Measurements from ENCODE around the gene ITIH3.
A peak's percentile ranks its signal among the peaks of the same experiment; 100 is the strongest.

ITIH3 gene

GRCh38 chr3:52845691-52846431 is 51.3 kb downstream of the ITIH3 start:
- no peak for DNase-seq (ENCODE audit: low spot score)

- no peak for DNase-seq (ENCODE audit: low spot score)
Measured at GRCh38 chr3:52846432-52846965, 51.9 kb downstream of the ITIH3 start.

- no peak for DNase-seq (ENCODE audit: low spot score)
Measured at GRCh38 chr3:52847241-52847640, 52.6 kb downstream of the ITIH3 start.

GRCh38 chr3:52847726-52848125 is 53.1 kb downstream of the ITIH3 start:
- DNase-seq (ENCODE audit: low spot score) = no peak

DNA sequence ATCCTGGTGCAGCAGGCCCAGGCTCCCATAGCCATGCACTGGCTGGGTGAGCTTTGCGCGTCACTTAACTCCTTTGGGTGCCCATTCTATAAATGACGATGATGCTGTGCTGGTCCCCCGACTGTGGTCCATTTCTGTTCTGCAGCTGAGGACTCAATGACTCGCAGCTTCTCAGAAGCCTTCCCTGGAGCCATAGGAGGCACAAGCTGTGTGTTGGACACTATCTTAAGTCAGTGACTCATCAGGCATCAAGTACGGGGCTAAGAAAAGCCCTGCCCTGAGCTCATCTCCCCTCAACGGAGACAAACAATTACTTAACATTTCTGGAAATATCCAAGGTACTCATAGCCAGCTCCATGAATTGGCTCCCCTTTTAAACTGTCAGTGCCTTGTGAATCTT is 54.0 kb downstream of the ITIH3 start:
- DNase-seq (ENCODE audit: low spot score) = no peak

DNA sequence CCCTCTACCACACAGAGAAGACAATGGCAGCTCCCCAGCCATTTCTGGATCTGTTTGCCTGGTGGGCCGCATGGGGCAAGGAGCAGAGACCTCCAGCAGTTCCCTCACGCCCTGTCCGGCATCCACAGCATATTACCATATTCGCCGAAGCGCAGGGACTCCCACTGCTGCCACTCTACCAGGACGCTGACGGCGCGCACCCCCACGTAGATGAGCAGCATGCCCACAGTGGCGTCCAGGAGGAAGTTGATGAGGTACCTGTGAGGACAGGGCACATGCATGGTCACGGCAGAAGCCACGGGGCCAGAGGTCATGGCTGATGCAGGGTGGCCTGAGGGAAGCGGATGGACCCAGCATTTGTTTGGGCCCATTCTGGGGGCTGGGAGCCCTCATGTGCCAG is 55.1 kb downstream of the ITIH3 start:
- DNase-seq (ENCODE audit: low spot score) = no peak

GRCh38 chr3:52851348-52851747 is 56.8 kb downstream of the ITIH3 start:
- peak; percentile 39 for DNase-seq (ENCODE audit: low spot score)

DNA sequence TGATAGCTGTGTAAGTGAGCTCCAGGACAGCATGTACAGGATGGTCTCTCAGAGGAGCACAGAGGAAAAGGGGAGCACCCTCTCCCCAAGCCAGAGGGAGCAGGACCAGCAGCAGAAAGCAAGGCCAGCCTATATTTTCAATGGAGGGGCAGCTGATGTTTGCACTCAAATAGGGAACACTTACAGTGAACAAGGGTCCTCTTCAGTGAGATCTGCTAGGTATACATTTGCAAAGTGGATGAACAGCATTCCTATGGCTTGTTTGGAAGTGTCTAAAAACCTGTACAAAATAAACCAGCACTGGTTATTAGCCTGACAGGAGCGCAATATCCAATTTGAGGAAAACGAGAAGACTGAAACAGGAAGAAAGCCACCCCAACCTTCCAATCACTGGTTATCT is 57.8 kb downstream of the ITIH3 start:
- DNase-seq (ENCODE audit: low spot score) = no peak

DNA sequence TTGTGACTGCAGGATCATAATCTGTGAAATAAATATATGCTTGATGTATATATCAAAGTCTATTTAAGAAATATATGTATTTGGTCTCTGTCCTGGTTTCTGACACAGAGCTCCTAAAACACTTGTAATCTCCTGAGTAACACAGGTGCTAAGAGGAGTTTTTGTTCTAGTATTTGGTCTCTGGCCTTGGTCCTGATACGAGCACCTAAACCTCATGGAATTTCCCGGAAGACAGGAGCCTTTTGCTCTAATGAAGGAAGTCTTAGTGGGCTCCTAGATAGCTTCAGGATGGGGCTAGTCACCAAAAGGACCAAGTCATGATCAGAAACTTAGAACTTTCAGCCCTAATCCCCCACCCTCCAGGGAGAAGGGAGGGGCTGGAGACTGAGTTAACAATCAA is 59.4 kb downstream of the ITIH3 start:
- no peak for DNase-seq (ENCODE audit: low spot score)

- DNase-seq (ENCODE audit: low spot score) = no peak
Measured at GRCh38 chr3:52856666-52857065, 62.1 kb downstream of the ITIH3 start.

DNA sequence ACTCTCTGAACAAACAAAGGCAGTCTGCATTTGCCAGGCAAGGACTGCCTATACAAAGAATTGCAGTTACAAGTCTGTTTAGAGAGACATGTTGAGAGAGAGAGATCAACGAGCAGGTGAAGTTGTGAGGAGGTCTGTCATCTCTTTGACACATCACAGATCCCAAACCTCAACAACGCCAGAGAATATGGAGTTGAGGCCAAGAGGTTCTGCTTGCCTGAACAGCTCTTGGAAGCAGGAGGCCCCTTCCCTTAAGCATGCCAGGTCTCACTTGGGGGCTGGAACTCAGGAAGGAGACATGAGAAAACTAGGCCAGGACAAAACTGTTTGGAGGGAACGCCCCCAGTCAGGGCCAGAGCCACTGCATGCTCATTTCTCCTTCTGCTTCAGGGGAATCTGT is 62.5 kb downstream of the ITIH3 start:
- DNase-seq (ENCODE audit: low spot score) = no peak

DNA sequence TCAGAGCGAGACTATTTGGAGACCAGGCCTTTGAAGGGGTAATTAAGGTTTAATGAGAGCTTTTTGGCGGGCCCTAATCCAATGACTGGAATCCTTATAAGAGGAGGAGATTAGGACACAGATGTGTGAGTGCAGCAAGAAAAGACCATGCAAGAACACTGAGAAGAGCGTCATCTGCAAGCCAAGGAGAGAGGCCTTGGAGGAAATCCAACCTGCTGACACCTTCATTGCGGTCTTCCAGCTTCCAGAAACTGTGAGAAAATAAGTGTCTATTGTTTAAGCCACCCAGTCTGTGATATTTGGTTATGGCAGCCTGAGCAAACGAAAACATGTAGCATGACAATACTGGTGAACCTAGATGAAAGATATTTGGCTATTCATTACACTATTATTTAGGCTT is 63.3 kb downstream of the ITIH3 start:
- no peak for DNase-seq (ENCODE audit: low spot score)
